Right lobe of liver (tissue), 6 donors: ENCODE measurements around the gene SV2B. TPM values are rescaled to one million over a fixed set of nuclear protein-coding genes. Genes with fewer than 3 reads are reported as not detected.
A peak's percentile ranks its signal among the peaks of the same experiment; 100 is the strongest.

Experiments used
- ATAC-seq, 4 donors: fragments of 200-7000 bp; cut with Tn5 transposase; one replicate each; pipeline ENCODE4 v1.9.1; 2020; ENCODE audit warnings: mild to moderate bottlenecking in 4 of 4, moderate library complexity in 4 of 4
- DNase-seq, 3 donors: peaks; one replicate each; pipeline ENCODE4 v3.0.0-alpha.2; 2020
- H3K27ac ChIP-seq, 3 donors: fragments of 200-600 bp; one replicate each; pipeline ENCODE4 v1.8.0; 2022
- H3K27me3 ChIP-seq, 2 donors: fragments of 200-600 bp; one replicate each; pipeline ENCODE4 v1.8.0; 2022
- H3K36me3 ChIP-seq, 4 donors: fragments of 200-600 bp; sonication (generic) in 1 of 4; one replicate each; pipeline versions ENCODE4 v1.5.1 to v1.8.0; 2017 to 2022; ENCODE audit warnings: control low read depth in 1 of 4
- H3K4me1 ChIP-seq, 4 donors: fragments of 200-600 bp; sonication (generic) in 1 of 4; one replicate each; pipeline versions ENCODE4 v1.5.1 to v1.8.0; 2017 to 2022; ENCODE audit warnings: control low read depth in 1 of 4
- H3K4me3 ChIP-seq, 3 donors: fragments of 200-600 bp; one replicate each; pipeline ENCODE4 v1.8.0; 2022
- H3K9me3 ChIP-seq, 4 donors: fragments of 200-600 bp; sonication (generic) in 1 of 4; one replicate each; pipeline versions ENCODE4 v1.5.1 to v1.8.0; 2017 to 2022; ENCODE audit warnings: control low read depth in 1 of 4
- CTCF ChIP-seq, 4 donors: fragments of 200-600 bp in 3 of 4; fragments of 450-650 bp in 1 of 4; IDR thresholded peaks; one replicate each; pipeline versions ENCODE4 v1.5.1 to v1.8.0; 2016 to 2022; ENCODE audit warnings: antibody characterized with exemption in 4 of 4, mild to moderate bottlenecking in 2 of 4
- POLR2A ChIP-seq: fragments of 450-650 bp; IDR thresholded peaks from one replicate; pipeline ENCODE4 v1.6.1; 2017; ENCODE audit warnings: antibody characterized with exemption, mild to moderate bottlenecking
- WGBS: methylation state at CpG from one replicate; pipeline ENCODE4 v1.1.6; 2018; ENCODE audit warnings: low coverage, low lambda C conversion rate; ENCODE audit not compliant: insufficient coverage; ENCODE audit errors: missing lambda C conversion rate; 5-methylcytosine and 5-hydroxymethylcytosine counted together
- intact Hi-C, 2 donors: fragments of 100-400 bp; cut with DNase I; formaldehyde crosslinking; loops; one replicate each; pipeline versions ENCODE4 v1.11.2 to v1.14.1; 2022
- total RNA-seq, 6 experiments: library from RNA; depleted of rRNA in 2 of 6; stranded (reverse); fragments of >200 nt in 2 of 6; fragmentation: NEBNext Ultra II Directional in 3 of 6; extraction: Animal tissue kit (Norgen Biotek cat#: 25700) in 3 of 6; gene quantifications; one replicate each; pipeline versions ENCODE4 v1.1.0 to v1.2.4, GENCODE V29; 2016 to 2023
- donor health status: DM: no; HTN: yes; CAD: no.
- donor health status: DM: no; HTN: no; CAD: no.
- donor health status: DM: no; HTN: no; CAD: no.
- donor health status: DM: no; HTN: yes; CAD: no.
- donor health status: DM: no; HTN: yes; CAD: no.

Gene SV2B
- total RNA-seq, 6 experiments from 2014 or later: 0.06 to 0.81 (median 0.18) TPM; not detected in 1

GRCh38 chr15:91102546-91103330, 2.7 kb downstream of the SV2B start:
- no peak overlapping the region for H3K27ac ChIP-seq
- H3K27me3 ChIP-seq: peaks cover 0 to 16% of the 10 kb centered on the region in 2 donors
- H3K36me3 ChIP-seq: no peaks in the 10 kb centered on the region
- ATAC-seq: no peak
- H3K4me3 ChIP-seq: no peak overlapping the region
- H3K4me1 ChIP-seq: peaks cover 0 to 14% (median 0%) of the 10 kb centered on the region in 4 donors
- H3K9me3 ChIP-seq: no peaks in the 10 kb centered on the region
- TF ChIP-seq CTCF (IDR thresholded peaks at IDR 0.05) (no peak), POLR2A (no peak)
- DNase-seq: no peak
- intact Hi-C loops: no loop called here
- 32% methylated on average over 5 of the region's 6 CpGs for WGBS

- Histone ChIP-seq H3K9me3 (no peaks in the 10 kb centered on the region), H3K27me3 (peaks cover 0 to 5% of the 10 kb centered on the region in 2 donors), H3K4me3 (no peak overlapping the region), H3K4me1 (peaks cover 0 to 14% (median 0%) of the 10 kb centered on the region in 4 donors), H3K36me3 (no peaks in the 10 kb centered on the region), H3K27ac (no peak overlapping the region)
- no peak for TF ChIP-seq CTCF (IDR thresholded peaks at IDR 0.05)
- no peak for TF ChIP-seq POLR2A
- 60% methylated on average over 1 of the region's 1 CpG for WGBS
- intact Hi-C loops: no loop called here
- ATAC-seq (peak in 3 of 4 donors; percentile 52 to 69 (median 63)), DNase-seq (peak in 2 of 3 donors; percentile 38 to 51)
These were observed 4.1 kb downstream of the SV2B start for GRCh38 chr15:91104111-91104510.

- ATAC-seq (no peak), DNase-seq (no peak)
- Histone ChIP-seq H3K27ac (no peak overlapping the region), H3K4me1 (no peaks in the 10 kb centered on the region), H3K36me3 (no peaks in the 10 kb centered on the region), H3K27me3 (no peaks in the 10 kb centered on the region), H3K4me3 (no peak overlapping the region), H3K9me3 (no peaks in the 10 kb centered on the region)
- intact Hi-C loops: no loop called here
- WGBS: 21% methylated on average over 2 of the region's 4 CpGs
- no peak for TF ChIP-seq CTCF (IDR thresholded peaks at IDR 0.05)
- TF ChIP-seq POLR2A: no peak
These were observed 8.4 kb downstream of the SV2B start for GRCh38 chr15:91108421-91108820.

GRCh38 chr15:91109885-91110284, 9.8 kb downstream of the SV2B start:
- ATAC-seq: no peak
- intact Hi-C loops: no loop called here

More at GRCh38 chr15:91109885-91110284, 9.8 kb downstream of the SV2B start:
- Histone ChIP-seq H3K27ac (no peak overlapping the region), H3K4me3 (no peak overlapping the region), H3K4me1 (no peaks in the 10 kb centered on the region), H3K9me3 (no peaks in the 10 kb centered on the region), H3K27me3 (no peaks in the 10 kb centered on the region), H3K36me3 (no peaks in the 10 kb centered on the region)
- no peak for DNase-seq
- TF ChIP-seq CTCF (IDR thresholded peaks at IDR 0.05) (no peak), POLR2A (no peak)
- WGBS: 63% methylated on average over 4 of the region's 6 CpGs
